T-cell (primary cell): ENCODE data around the gene XPNPEP2. TPM values are rescaled to one million over a fixed set of nuclear protein-coding genes. Genes with fewer than 3 reads are reported as not detected.

Experiments
- ATAC-seq, 4 experiments: fragments of 200-7000 bp in 3 of 4; fragments of 150-1000 bp in 1 of 4; cut with Tn5 transposase; replicated peaks in 1 of 4; 1 replicate in 3 of 4; 2 replicates in 1 of 4; pipeline ENCODE4 v1.10.0; 2021; ENCODE audit warnings: moderate library complexity in 3 of 4, mild to moderate bottlenecking in 2 of 4, moderate number of reproducible peaks in 1 of 4
- CTCF ChIA-PET, 2 donors: fragments of 300-600 bp; sonication (Branson Sonifier 250); formaldehyde crosslinking; loops; one replicate each; lab custom pipeline; 2022; ENCODE audit warnings: antibody characterized with exemption in 2 of 2; lab: Charles Lee
- POLR2A ChIA-PET, 2 donors: fragments of 300-600 bp; sonication (Branson Sonifier 250); formaldehyde crosslinking; loops; one replicate each; lab custom pipeline; 2022; ENCODE audit warnings: antibody characterized with exemption in 2 of 2; lab: Charles Lee
- DNase-seq, 35 experiments: peaks; one replicate each; pipeline versions ENCODE4 v3.0.0 to v3.0.0-alpha.2; 2013 to 2023
- H3K27ac ChIP-seq: one replicate; pipeline ENCODE4 v1.5.1; 2013; ENCODE audit warnings: low read length
- H3K27me3 ChIP-seq, 2 experiments: replicated peaks in 1 of 2; 1 replicate in 1 of 2; 2 replicates in 1 of 2; pipeline versions ENCODE4 v1.6.1 to v1.7.0; 2013; ENCODE audit warnings: low read length in 1 of 2, mixed read lengths in 1 of 2; ENCODE audit not compliant: control insufficient read depth in 2 of 2, insufficient read depth in 2 of 2; ENCODE audit errors: extremely low read depth in 1 of 2
- H3K36me3 ChIP-seq, 2 donors: 1 replicate in 1 of 2; 2 replicates in 1 of 2; pipeline versions ENCODE4 v1.6.1 to v1.7.0; 2013; ENCODE audit warnings: low read length in 1 of 2; ENCODE audit not compliant: control insufficient read depth in 2 of 2, insufficient read depth in 1 of 2; ENCODE audit errors: extremely low read depth in 1 of 2
- H3K4me1 ChIP-seq, 2 experiments: 1 replicate in 1 of 2; 2 replicates in 1 of 2; pipeline versions ENCODE4 v1.6.1 to v1.7.0; 2013; ENCODE audit warnings: low read length in 2 of 2, mixed read lengths in 1 of 2; ENCODE audit not compliant: insufficient read depth in 2 of 2, control insufficient read depth in 1 of 2; ENCODE audit errors: extremely low read depth in 1 of 2
- H3K4me3 ChIP-seq, 2 donors: 1 replicate in 1 of 2; 2 replicates in 1 of 2; pipeline versions ENCODE4 v1.5.1 to v1.7.0; 2013; ENCODE audit warnings: mild to moderate bottlenecking in 2 of 2, low read length in 1 of 2, moderate library complexity in 1 of 2; ENCODE audit not compliant: control insufficient read depth in 1 of 2; ENCODE audit errors: extremely low read depth in 1 of 2
- H3K9me3 ChIP-seq: 2 replicates; pipeline ENCODE4 v1.7.0; 2013
- H3K27ac Mint-ChIP-seq, 2 donors: one replicate each; pipeline ENCODE4 v1.8.0; 2020 to 2021; ENCODE audit warnings: mild to moderate bottlenecking in 2 of 2, mixed read lengths in 2 of 2
- H3K27me3 Mint-ChIP-seq, 2 donors: one replicate each; pipeline ENCODE4 v1.8.0; 2021 to 2022; ENCODE audit warnings: mixed read lengths in 2 of 2
- H3K36me3 Mint-ChIP-seq: one replicate; pipeline ENCODE4 v1.8.0; 2021; ENCODE audit warnings: mixed read lengths
- H3K4me1 Mint-ChIP-seq, 3 donors: one replicate each; pipeline ENCODE4 v1.8.0; 2020 to 2022; ENCODE audit warnings: mixed read lengths in 3 of 3, mild to moderate bottlenecking in 1 of 3
- H3K4me3 Mint-ChIP-seq, 3 donors: one replicate each; pipeline ENCODE4 v1.8.0; 2020 to 2022; ENCODE audit warnings: mild to moderate bottlenecking in 3 of 3, mixed read lengths in 3 of 3, moderate library complexity in 3 of 3
- H3K9me3 Mint-ChIP-seq, 3 donors: one replicate each; pipeline ENCODE4 v1.8.0; 2020 to 2022; ENCODE audit warnings: mixed read lengths in 3 of 3
- WGBS: methylation state at CpG from one replicate; pipeline ENCODE4 v1.1.5; 2013; ENCODE audit warnings: missing lambda C conversion rate; ENCODE audit not compliant: insufficient coverage; 5-methylcytosine and 5-hydroxymethylcytosine counted together
- total RNA-seq, 35 experiments: library from RNA in 6 of 35; stranded (reverse) in 6 of 35; fragments of 120-200 nt in 1 of 35; gene quantifications; one replicate each; pipeline versions ENCODE4 v1.2.1 to v1.2.4 and lab custom pipeline; 2013 to 2026

The XPNPEP2 gene
- total RNA-seq, 5 donors from 2014 or later (not counting 1 experiment from before 2014, with no cell fraction given), result 0.20 to 0.84 (median 0.37) TPM; not detected in 1

DNA sequence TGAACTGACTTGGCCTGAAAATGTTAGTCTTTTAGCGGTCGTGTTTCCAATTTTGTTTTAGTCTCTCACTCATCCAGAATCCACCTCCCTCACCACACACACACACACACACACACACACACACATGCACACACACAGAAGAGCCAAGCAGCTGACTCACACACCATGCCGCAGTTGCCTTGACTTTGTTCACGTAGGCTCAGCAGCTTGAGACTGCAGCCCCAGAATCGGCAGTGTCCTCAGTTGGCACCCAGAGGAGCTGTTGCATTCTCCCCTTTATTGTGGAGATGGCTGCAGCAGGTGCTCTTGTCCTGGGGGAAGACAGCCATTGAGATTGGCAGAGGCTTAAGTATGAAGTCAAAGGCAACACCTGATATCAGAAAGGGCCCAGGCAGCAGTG lies 20.9 kb upstream of the XPNPEP2 start:
- ChIA-PET POLR2A (interaction anchor here in 1 of 2 donors (0.5 kb wide), 1 partner anchor 34 kb away, joined by 8 read pairs; no protein-coding TSS in a partner anchor), CTCF (interaction anchor here in 1 of 2 donors (1.4 kb wide), 1 partner anchor 9 kb away, joined by 3 read pairs; no protein-coding TSS in a partner anchor)
- H3K9me3 Mint-ChIP-seq, result no peaks in the 10 kb centered on the region
- H3K27me3 ChIP-seq, result no peaks in the 10 kb centered on the region
- no peak overlapping the region for H3K27ac Mint-ChIP-seq
- WGBS, result no CpG with 5 or more reads among the region's 5 CpGs
- H3K4me1 ChIP-seq, result peaks cover 0 to 14% of the 10 kb centered on the region in 2 experiments
- H3K4me3 Mint-ChIP-seq, result no peak overlapping the region
- peaks cover 0 to 3% of the 10 kb centered on the region in 2 donors for H3K27me3 Mint-ChIP-seq
- H3K4me3 ChIP-seq, result no peak overlapping the region
- no peak for DNase-seq
- H3K36me3 Mint-ChIP-seq, result no peaks in the 10 kb centered on the region
- peaks cover 9 to 16% (median 14%) of the 10 kb centered on the region in 3 donors for H3K4me1 Mint-ChIP-seq
- H3K9me3 ChIP-seq, result no peaks in the 10 kb centered on the region
- no peak for ATAC-seq
- H3K36me3 ChIP-seq, result no peaks in the 10 kb centered on the region
- H3K27ac ChIP-seq, result no peak overlapping the region

DNA sequence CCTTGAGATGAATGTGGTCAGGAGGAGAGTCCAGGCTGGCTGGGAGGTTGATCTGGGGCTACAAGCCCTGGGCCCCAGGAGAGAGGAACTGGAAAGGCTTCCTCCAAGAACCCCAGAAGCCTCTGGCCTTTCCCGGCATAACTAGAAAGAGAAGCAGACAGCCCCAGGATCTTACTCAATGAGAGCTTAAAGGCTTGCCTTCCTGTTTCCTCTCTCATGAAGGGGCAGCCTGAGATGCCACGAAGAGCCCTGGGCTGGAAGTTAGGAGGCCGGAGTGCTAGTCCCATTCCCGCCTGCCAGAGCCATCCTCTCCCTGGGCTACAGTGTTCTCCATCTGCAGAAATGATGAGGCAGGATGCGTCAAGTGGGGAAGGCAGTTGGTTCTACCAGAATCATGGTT lies 20.1 kb upstream of the XPNPEP2 start:
- WGBS, result no CpG with 5 or more reads among the region's 5 CpGs
- peaks cover 9 to 16% (median 14%) of the 10 kb centered on the region in 3 donors for H3K4me1 Mint-ChIP-seq
- H3K4me1 ChIP-seq, result peaks cover 0 to 14% of the 10 kb centered on the region in 2 experiments
- no peak overlapping the region for H3K4me3 Mint-ChIP-seq
- H3K4me3 ChIP-seq, result no peak overlapping the region
- H3K9me3 Mint-ChIP-seq, result no peaks in the 10 kb centered on the region
- H3K9me3 ChIP-seq, result no peaks in the 10 kb centered on the region
- H3K27ac Mint-ChIP-seq, result no peak overlapping the region
- no peak for DNase-seq
- no peak for ATAC-seq
- peaks cover 0 to 3% of the 10 kb centered on the region in 2 donors for H3K27me3 Mint-ChIP-seq
- no peak overlapping the region for H3K27ac ChIP-seq
- ChIA-PET POLR2A (no interaction called here), CTCF (no interaction called here)
- H3K36me3 ChIP-seq, result no peaks in the 10 kb centered on the region
- no peaks in the 10 kb centered on the region for H3K27me3 ChIP-seq
- H3K36me3 Mint-ChIP-seq, result no peaks in the 10 kb centered on the region

DNA sequence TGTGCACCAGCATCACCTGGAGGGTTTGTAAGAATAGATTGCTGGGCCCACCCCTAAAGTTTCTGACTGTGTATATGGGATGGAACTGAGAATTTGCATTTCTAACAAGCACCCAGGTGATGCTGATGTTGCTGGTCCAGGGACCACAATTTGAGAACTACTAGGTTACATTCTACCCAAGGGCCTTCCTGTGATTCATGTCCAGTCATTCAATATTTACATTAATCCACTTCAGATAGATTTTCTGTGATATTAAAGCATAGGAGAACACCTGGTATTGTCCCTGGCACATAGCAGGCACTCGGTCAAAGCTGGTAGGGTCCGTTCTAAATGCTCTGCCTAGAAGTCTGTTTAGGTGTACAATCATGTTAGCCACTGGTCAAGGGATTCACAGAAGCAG lies 19.5 kb upstream of the XPNPEP2 start:
- H3K27me3 Mint-ChIP-seq, result peaks cover 0 to 3% of the 10 kb centered on the region in 2 donors
- DNase-seq, result no peak
- no peak overlapping the region for H3K27ac Mint-ChIP-seq
- no peak overlapping the region for H3K4me3 Mint-ChIP-seq
- no CpG with 5 or more reads among the region's 2 CpGs for WGBS
- H3K4me1 Mint-ChIP-seq, result peaks cover 9 to 18% (median 15%) of the 10 kb centered on the region in 3 donors
- no peak overlapping the region for H3K27ac ChIP-seq
- no peak overlapping the region for H3K4me3 ChIP-seq
- no peaks in the 10 kb centered on the region for H3K36me3 ChIP-seq
- H3K9me3 ChIP-seq, result no peaks in the 10 kb centered on the region
- ChIA-PET POLR2A (no interaction called here), CTCF (interaction anchor here in 1 of 2 donors (0.6 kb wide), 1 partner anchor 192 kb away, joined by 3 read pairs; no protein-coding TSS in a partner anchor)
- ATAC-seq, result no peak
- no peaks in the 10 kb centered on the region for H3K9me3 Mint-ChIP-seq
- H3K36me3 Mint-ChIP-seq, result no peaks in the 10 kb centered on the region
- peaks cover 0 to 14% of the 10 kb centered on the region in 2 experiments for H3K4me1 ChIP-seq
- no peaks in the 10 kb centered on the region for H3K27me3 ChIP-seq

DNA sequence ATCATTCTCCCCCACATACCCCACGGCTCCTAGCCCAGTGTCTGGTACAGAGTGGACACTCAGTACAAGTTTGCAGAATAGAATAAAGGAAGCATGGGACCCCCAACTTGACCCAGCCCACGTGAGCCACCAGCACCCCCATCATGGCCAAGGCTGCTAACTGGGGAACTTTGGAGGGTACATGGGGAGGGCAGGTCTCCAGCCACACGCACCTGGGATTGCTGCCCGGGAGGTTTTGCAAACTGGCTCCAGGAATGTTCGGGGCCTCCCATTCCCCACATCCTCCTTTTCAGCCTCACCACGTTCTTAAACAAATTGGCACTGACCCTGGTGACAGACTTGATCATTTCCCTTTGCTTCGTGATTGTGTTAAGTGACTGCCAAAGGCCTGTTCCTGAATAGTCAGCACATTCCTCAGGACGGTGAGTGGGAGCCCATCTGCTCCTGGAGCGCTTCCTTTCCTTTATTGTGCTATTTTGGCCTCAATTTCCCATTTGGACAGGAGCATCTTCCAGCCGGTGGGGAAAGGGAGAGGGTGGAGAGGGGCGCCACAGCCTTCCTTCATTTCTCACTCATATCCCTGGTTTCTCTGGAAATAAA lies 18.7 kb upstream of the XPNPEP2 start:
- no peaks in the 10 kb centered on the region for H3K36me3 Mint-ChIP-seq
- ATAC-seq (no peak), DNase-seq (no peak)
- Histone ChIP-seq H3K4me3 (no peak overlapping the region), H3K36me3 (no peaks in the 10 kb centered on the region), H3K9me3 (no peaks in the 10 kb centered on the region), H3K27ac (no peak overlapping the region), H3K4me1 (peaks cover 0 to 14% of the 10 kb centered on the region in 2 experiments), H3K27me3 (no peaks in the 10 kb centered on the region)
- H3K27me3 Mint-ChIP-seq, result peaks cover 0 to 3% of the 10 kb centered on the region in 2 donors
- H3K4me3 Mint-ChIP-seq, result no peak overlapping the region
- H3K27ac Mint-ChIP-seq, result no peak overlapping the region
- H3K4me1 Mint-ChIP-seq, result peaks cover 13 to 25% (median 22%) of the 10 kb centered on the region in 3 donors
- ChIA-PET CTCF (no interaction called here), POLR2A (no interaction called here)
- no peaks in the 10 kb centered on the region for H3K9me3 Mint-ChIP-seq
- no CpG with 5 or more reads among the region's 11 CpGs for WGBS

DNA sequence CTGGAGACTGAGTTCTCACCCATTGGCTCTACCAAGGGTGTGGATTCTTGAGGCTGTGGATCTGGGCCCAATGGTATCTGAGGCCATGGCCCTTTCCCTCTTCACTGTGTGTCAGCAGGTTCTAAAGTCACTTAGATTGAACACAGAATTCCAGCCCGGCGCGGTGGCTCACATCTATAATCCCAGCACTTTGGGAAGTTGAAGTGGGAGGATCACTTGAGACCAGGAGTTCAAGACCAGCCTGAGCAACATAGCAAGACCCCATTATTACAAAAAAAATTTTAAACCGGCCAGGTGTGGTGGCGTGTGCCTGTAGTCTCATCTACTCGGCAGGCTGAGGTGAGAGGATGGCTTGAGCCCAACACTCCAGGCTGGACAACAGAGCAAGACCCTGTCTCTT lies 18.0 kb upstream of the XPNPEP2 start:
- Mint-ChIP-seq H3K36me3 (no peaks in the 10 kb centered on the region), H3K9me3 (no peaks in the 10 kb centered on the region), H3K4me3 (no peak overlapping the region), H3K4me1 (peaks cover 13 to 26% (median 23%) of the 10 kb centered on the region in 3 donors), H3K27ac (no peak overlapping the region), H3K27me3 (peaks cover 0 to 3% of the 10 kb centered on the region in 2 donors)
- 100% methylated on average over 1 of the region's 6 CpGs for WGBS
- Histone ChIP-seq H3K9me3 (no peaks in the 10 kb centered on the region), H3K27me3 (no peaks in the 10 kb centered on the region), H3K4me1 (peaks cover 0 to 14% of the 10 kb centered on the region in 2 experiments), H3K27ac (no peak overlapping the region), H3K36me3 (no peaks in the 10 kb centered on the region), H3K4me3 (no peak overlapping the region)
- DNase-seq (no peak), ATAC-seq (no peak)
- ChIA-PET POLR2A (no interaction called here), CTCF (no interaction called here)

DNA sequence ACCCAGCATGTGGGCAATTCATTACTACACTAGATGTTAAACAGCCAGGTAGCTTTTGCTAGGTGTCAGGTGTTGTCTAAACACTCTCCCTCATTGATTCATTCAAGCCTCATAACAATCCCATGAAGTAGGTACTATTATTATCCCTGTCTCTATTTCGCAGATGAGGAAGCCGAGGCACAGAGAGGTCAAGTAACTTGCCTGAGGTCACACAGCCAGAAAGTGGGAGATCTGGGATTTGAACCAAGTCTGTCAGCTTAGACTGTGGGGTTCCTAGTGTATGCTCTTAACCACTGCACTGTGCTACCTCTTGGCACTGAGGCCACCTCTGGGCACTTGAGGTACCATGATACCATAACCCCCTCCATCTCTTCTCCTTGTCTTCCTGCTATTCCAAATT lies 17.4 kb upstream of the XPNPEP2 start:
- DNase-seq (no peak), ATAC-seq (no peak)
- no peaks in the 10 kb centered on the region for H3K36me3 ChIP-seq
- H3K4me3 Mint-ChIP-seq, result no peak overlapping the region
- H3K27ac ChIP-seq, result no peak overlapping the region
- H3K27me3 Mint-ChIP-seq, result peaks cover 0 to 3% of the 10 kb centered on the region in 2 donors
- no peak overlapping the region for H3K27ac Mint-ChIP-seq
- ChIA-PET POLR2A (interaction anchor here in 1 of 2 donors (0.5 kb wide), 1 partner anchor 25 kb away, joined by 3 read pairs; no protein-coding TSS in a partner anchor), CTCF (no interaction called here)
- peaks cover 0 to 17% of the 10 kb centered on the region in 2 experiments for H3K4me1 ChIP-seq
- WGBS, result no CpG with 5 or more reads among the region's 2 CpGs
- peaks cover 18 to 30% (median 28%) of the 10 kb centered on the region in 3 donors for H3K4me1 Mint-ChIP-seq
- H3K36me3 Mint-ChIP-seq, result no peaks in the 10 kb centered on the region
- no peaks in the 10 kb centered on the region for H3K27me3 ChIP-seq
- H3K9me3 ChIP-seq, result no peaks in the 10 kb centered on the region
- no peaks in the 10 kb centered on the region for H3K9me3 Mint-ChIP-seq
- no peak overlapping the region for H3K4me3 ChIP-seq
